H9 (cell line): ENCODE measurements around the gene DYNC1H1. TPM values are rescaled to one million over a fixed set of nuclear protein-coding genes. Genes with fewer than 3 reads are reported as not detected.

Source experiments
- DNase-seq: peaks from one replicate; pipeline ENCODE4 v3.0.0-alpha.2; 2017
- H2AFZ ChIP-seq: one replicate; pipeline ENCODE4 v1.6.1; 2013; ENCODE audit warnings: mild to moderate bottlenecking, low read length, control low read depth, moderate library complexity
- H2AK5ac ChIP-seq: 2 replicates; pipeline ENCODE4 v1.6.1; 2013; ENCODE audit warnings: low read length, control low read depth, mixed read lengths; ENCODE audit not compliant: insufficient read length
- H2BK120ac ChIP-seq: one replicate; pipeline ENCODE4 v1.6.1; 2013; ENCODE audit warnings: low read depth, mild to moderate bottlenecking, low read length, control low read depth, inconsistent platforms; ENCODE audit not compliant: poor library complexity, severe bottlenecking
- H2BK12ac ChIP-seq: 2 replicates; pipeline ENCODE4 v1.6.1; 2013; ENCODE audit warnings: low read length, control low read depth, mixed read lengths, low read depth; ENCODE audit not compliant: insufficient read length
- H2BK15ac ChIP-seq: 2 replicates; pipeline ENCODE4 v1.6.1; 2013; ENCODE audit warnings: low read depth, low read length, control low read depth
- H2BK20ac ChIP-seq: one replicate; pipeline ENCODE4 v1.6.1; 2013; ENCODE audit warnings: low read depth, mild to moderate bottlenecking, low read length, control low read depth, inconsistent platforms; ENCODE audit not compliant: poor library complexity, severe bottlenecking
- H2BK5ac ChIP-seq: 2 replicates; pipeline ENCODE4 v1.6.1; 2013; ENCODE audit warnings: low read length, control low read depth, mixed read lengths; ENCODE audit not compliant: insufficient read length
- H3K14ac ChIP-seq: 2 replicates; pipeline ENCODE4 v1.6.1; 2013; ENCODE audit warnings: low read length, control low read depth; ENCODE audit not compliant: insufficient read depth
- H3K18ac ChIP-seq: 2 replicates; pipeline ENCODE4 v1.6.1; 2013; ENCODE audit warnings: low read depth, mild to moderate bottlenecking, mixed read lengths, low read length, control low read depth; ENCODE audit not compliant: insufficient read length
- H3K23ac ChIP-seq: 2 replicates; pipeline ENCODE4 v1.6.1; 2013; ENCODE audit warnings: low read length, control low read depth, mixed read lengths, low read depth; ENCODE audit not compliant: insufficient read length
- H3K23me2 ChIP-seq: 2 replicates; pipeline ENCODE4 v1.6.1; 2013; ENCODE audit warnings: low read depth, mild to moderate bottlenecking, mixed read lengths, low read length, control low read depth; ENCODE audit not compliant: insufficient read length, poor library complexity, severe bottlenecking
- H3K27ac ChIP-seq: 2 replicates; pipeline ENCODE4 v1.5.1; 2013; ENCODE audit warnings: low read length, control low read depth, mixed read lengths, low read depth; ENCODE audit not compliant: insufficient read length
- H3K27me3 ChIP-seq: 2 replicates; pipeline ENCODE4 v1.6.1; 2013; ENCODE audit warnings: low read length, control low read depth, inconsistent platforms; ENCODE audit not compliant: insufficient read depth
- H3K4ac ChIP-seq: 2 replicates; pipeline ENCODE4 v1.6.1; 2013; ENCODE audit warnings: low read depth, mild to moderate bottlenecking, control low read depth, inconsistent platforms, low read length, moderate library complexity
- H3K4me1 ChIP-seq: 2 replicates; pipeline ENCODE4 v1.6.1; 2013; ENCODE audit warnings: low read length, control low read depth, inconsistent platforms; ENCODE audit not compliant: insufficient read depth
- H3K4me2 ChIP-seq: 2 replicates; pipeline ENCODE4 v1.6.1; 2013; ENCODE audit warnings: low read length, control low read depth, mixed read lengths; ENCODE audit not compliant: insufficient read length, insufficient read depth
- H3K56ac ChIP-seq: 2 replicates; pipeline ENCODE4 v1.6.1; 2013; ENCODE audit warnings: low read depth, mild to moderate bottlenecking, mixed read lengths, low read length, control low read depth; ENCODE audit not compliant: insufficient read length
- H3K79me1 ChIP-seq: 2 replicates; pipeline ENCODE4 v1.6.1; 2013; ENCODE audit warnings: low read depth, mild to moderate bottlenecking, moderate library complexity, low read length, control low read depth, inconsistent platforms; ENCODE audit not compliant: insufficient read depth, poor library complexity, severe bottlenecking
- H3K79me2 ChIP-seq: 2 replicates; pipeline ENCODE4 v1.6.1; 2013; ENCODE audit warnings: low read length, control low read depth, inconsistent platforms; ENCODE audit not compliant: insufficient read depth
- H3K9ac ChIP-seq: 2 replicates; pipeline ENCODE4 v1.6.1; 2013; ENCODE audit warnings: low read length, control low read depth, mixed read lengths; ENCODE audit not compliant: insufficient read length; ENCODE audit errors: extremely low read depth
- H3K9me3 ChIP-seq: one replicate; pipeline ENCODE4 v1.6.1; 2013; ENCODE audit warnings: low read depth, low read length, inconsistent platforms; ENCODE audit not compliant: control insufficient read depth
- H3T11ph ChIP-seq: one replicate; pipeline ENCODE4 v1.6.1; 2013; ENCODE audit warnings: mild to moderate bottlenecking, low read length, control low read depth, inconsistent platforms
- H4K20me1 ChIP-seq: one replicate; pipeline ENCODE4 v1.6.1; 2013; ENCODE audit not compliant: control insufficient read depth, insufficient read length, insufficient read depth
- H4K5ac ChIP-seq: 2 replicates; pipeline ENCODE4 v1.6.1; 2013; ENCODE audit warnings: low read depth, mild to moderate bottlenecking, mixed read lengths, low read length, control low read depth; ENCODE audit not compliant: insufficient read length
- H4K8ac ChIP-seq: replicated peaks from 2 replicates; pipeline ENCODE4 v1.6.1; 2013; ENCODE audit warnings: low read length, control low read depth, mixed read lengths, low read depth; ENCODE audit not compliant: insufficient read length
- H4K91ac ChIP-seq: 2 replicates; pipeline ENCODE4 v1.6.1; 2013; ENCODE audit warnings: low read depth, mild to moderate bottlenecking, moderate library complexity, mixed read lengths, low read length, control low read depth; ENCODE audit not compliant: insufficient read length
- H3K27ac Mint-ChIP-seq, 3 experiments: 2 replicates in 2 of 3; 3 replicates in 1 of 3; pipeline ENCODE4 v1.8.0; 2020 to 2021; ENCODE audit warnings: mixed read lengths in 3 of 3, mild to moderate bottlenecking in 1 of 3, moderate library complexity in 1 of 3
- H3K27me3 Mint-ChIP-seq: 2 replicates; pipeline ENCODE4 v1.8.0; 2021; ENCODE audit warnings: low read depth, mild to moderate bottlenecking, moderate library complexity, mixed read lengths
- H3K36me3 Mint-ChIP-seq, 3 experiments: 2 replicates in 2 of 3; 3 replicates in 1 of 3; pipeline ENCODE4 v1.8.0; 2020 to 2021; ENCODE audit warnings: low read depth in 3 of 3, mixed read lengths in 3 of 3; ENCODE audit not compliant: insufficient read depth in 1 of 3
- H3K4me1 Mint-ChIP-seq, 2 experiments: 2 replicates each; pipeline ENCODE4 v1.8.0; 2020; ENCODE audit warnings: mixed read lengths in 2 of 2
- H3K4me3 Mint-ChIP-seq, 2 experiments: 2 replicates in 1 of 2; 3 replicates in 1 of 2; pipeline ENCODE4 v1.8.0; 2020 to 2021; ENCODE audit warnings: mild to moderate bottlenecking in 2 of 2, mixed read lengths in 2 of 2, moderate library complexity in 1 of 2
- H3K9me3 Mint-ChIP-seq, 2 experiments: 2 replicates in 1 of 2; 3 replicates in 1 of 2; pipeline ENCODE4 v1.8.0; 2020; ENCODE audit warnings: mild to moderate bottlenecking in 2 of 2, mixed read lengths in 2 of 2, moderate library complexity in 1 of 2
- WGBS: extraction: QIAGEN DNeasy Blood & Tissue Kit; methylation state at CpG from one replicate; pipeline ENCODE4 v1.1.7; 2013; ENCODE audit warnings: missing lambda C conversion rate, low lambda C conversion rate, mixed read lengths; ENCODE audit not compliant: insufficient read length; ENCODE audit errors: extremely low coverage; 5-methylcytosine and 5-hydroxymethylcytosine counted together
- total RNA-seq: library from RNA; stranded (reverse); gene quantifications from 2 replicates; pipeline ENCODE4 v1.2.1, GENCODE V29; 2021
- TF ChIP-seq, protein P1 (sequence below): fragments of 200-600 bp; sonication (generic); conservative IDR thresholded peaks from 3 replicates; pipeline ENCODE4 v1.8.0; 2021; ENCODE audit warnings: antibody characterized with exemption, mild to moderate bottlenecking

The DYNC1H1 gene
- total RNA-seq, 1 experiment from 2014 or later, result 359 TPM

GRCh38 chr14:101933209-101933608 lies 31.2 kb upstream of the DYNC1H1 start:
- Histone ChIP-seq H4K20me1 (no peaks in the 10 kb centered on the region), H3K14ac (peak overlapping the region; percentile 8; the same call in 1 of the 2 replicates), H3T11ph (no peak overlapping the region), H2BK12ac (no peak overlapping the region), H3K27me3 (peaks cover 2% of the 10 kb centered on the region; the same call in 1 of the 2 replicates), H3K56ac (no peak overlapping the region), H3K4me2 (no peak overlapping the region), H4K91ac (no peak overlapping the region), H3K79me2 (no peaks in the 10 kb centered on the region), H2AK5ac (no peak overlapping the region), H3K18ac (no peak overlapping the region), H2BK120ac (no peak overlapping the region), H3K9me3 (no peaks in the 10 kb centered on the region), H3K4me1 (no peaks in the 10 kb centered on the region), H3K23me2 (no peaks in the 10 kb centered on the region), H3K9ac (no peak overlapping the region), H3K23ac (no peak overlapping the region), H3K4ac (no peak overlapping the region), H2BK20ac (no peak overlapping the region), H2AFZ (no peak overlapping the region), H3K79me1 (no peaks in the 10 kb centered on the region), H2BK5ac (no peak overlapping the region), H2BK15ac (no peak overlapping the region), H4K8ac (no peak overlapping the region), H4K5ac (no peak overlapping the region), H3K27ac (no peak overlapping the region)
- peaks cover 64% of the 10 kb centered on the region for H3K27me3 Mint-ChIP-seq
- H3K4me3 Mint-ChIP-seq, result no peak overlapping the region
- peaks cover 0 to 2% of the 10 kb centered on the region in 2 experiments; a peak in 2 of 4 replicates for H3K4me1 Mint-ChIP-seq
- TF ChIP-seq, protein P1, sequence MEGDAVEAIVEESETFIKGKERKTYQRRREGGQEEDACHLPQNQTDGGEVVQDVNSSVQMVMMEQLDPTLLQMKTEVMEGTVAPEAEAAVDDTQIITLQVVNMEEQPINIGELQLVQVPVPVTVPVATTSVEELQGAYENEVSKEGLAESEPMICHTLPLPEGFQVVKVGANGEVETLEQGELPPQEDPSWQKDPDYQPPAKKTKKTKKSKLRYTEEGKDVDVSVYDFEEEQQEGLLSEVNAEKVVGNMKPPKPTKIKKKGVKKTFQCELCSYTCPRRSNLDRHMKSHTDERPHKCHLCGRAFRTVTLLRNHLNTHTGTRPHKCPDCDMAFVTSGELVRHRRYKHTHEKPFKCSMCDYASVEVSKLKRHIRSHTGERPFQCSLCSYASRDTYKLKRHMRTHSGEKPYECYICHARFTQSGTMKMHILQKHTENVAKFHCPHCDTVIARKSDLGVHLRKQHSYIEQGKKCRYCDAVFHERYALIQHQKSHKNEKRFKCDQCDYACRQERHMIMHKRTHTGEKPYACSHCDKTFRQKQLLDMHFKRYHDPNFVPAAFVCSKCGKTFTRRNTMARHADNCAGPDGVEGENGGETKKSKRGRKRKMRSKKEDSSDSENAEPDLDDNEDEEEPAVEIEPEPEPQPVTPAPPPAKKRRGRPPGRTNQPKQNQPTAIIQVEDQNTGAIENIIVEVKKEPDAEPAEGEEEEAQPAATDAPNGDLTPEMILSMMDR, result no peak
- no peak for DNase-seq
- no peaks in the 10 kb centered on the region; a peak in 1 of 7 replicates for H3K36me3 Mint-ChIP-seq
- whole genome bisulfite sequencing, result no CpG with 5 or more reads among the region's 16 CpGs
- H3K27ac Mint-ChIP-seq, result no peak overlapping the region
- H3K9me3 Mint-ChIP-seq, result no peaks in the 10 kb centered on the region; a peak in 2 of 5 replicates
